GM13976 (cell line): ENCODE data around the gene SLC34A3.

Experiments
- DNase-seq: peaks from one replicate; pipeline ENCODE4 v3.0.0; 2012; ENCODE audit warnings: low spot score
- in situ Hi-C: fragments of 300-500 bp; cut with MboI; formaldehyde crosslinking; loops from one replicate; pipeline ENCODE4 v1.12.0; 2022; ENCODE audit warnings: low sequenced_read_pairs, mixed read lengths, inconsistent platforms; ENCODE audit not compliant: unreplicated experiment
- TF ChIP-seq, protein P1 (sequence below): IDR thresholded peaks from 2 replicates; pipeline ENCODE4 v1.5.1; 2012; ENCODE audit warnings: borderline replicate concordance, mild to moderate bottlenecking; ENCODE audit not compliant: insufficient read depth; ENCODE audit errors: extremely low read depth, missing control alignments, control extremely low read depth

The SLC34A3 gene

DNA sequence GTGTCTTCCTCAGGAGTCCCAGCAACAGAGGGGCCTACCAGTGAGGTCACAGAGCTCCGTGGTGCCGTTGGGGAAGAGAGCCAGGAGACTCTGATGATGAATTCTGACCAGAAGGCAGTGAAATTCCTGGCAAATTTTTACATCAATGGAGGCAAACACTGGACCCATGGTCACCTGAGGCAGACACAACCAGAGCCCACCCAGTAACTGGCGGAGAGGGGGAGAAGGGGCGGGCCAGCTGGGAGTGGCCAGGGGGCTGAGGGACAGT is 20.4 kb downstream of the SLC34A3 start, which contains the start of gene STPG3:
STPG3 (plus strand) TSS at position 93 of the 268 bp plus-strand sequence; CDS start at position 94, 1 bp downstream.
- DNase-seq = no peak
- TF ChIP-seq, protein P1, sequence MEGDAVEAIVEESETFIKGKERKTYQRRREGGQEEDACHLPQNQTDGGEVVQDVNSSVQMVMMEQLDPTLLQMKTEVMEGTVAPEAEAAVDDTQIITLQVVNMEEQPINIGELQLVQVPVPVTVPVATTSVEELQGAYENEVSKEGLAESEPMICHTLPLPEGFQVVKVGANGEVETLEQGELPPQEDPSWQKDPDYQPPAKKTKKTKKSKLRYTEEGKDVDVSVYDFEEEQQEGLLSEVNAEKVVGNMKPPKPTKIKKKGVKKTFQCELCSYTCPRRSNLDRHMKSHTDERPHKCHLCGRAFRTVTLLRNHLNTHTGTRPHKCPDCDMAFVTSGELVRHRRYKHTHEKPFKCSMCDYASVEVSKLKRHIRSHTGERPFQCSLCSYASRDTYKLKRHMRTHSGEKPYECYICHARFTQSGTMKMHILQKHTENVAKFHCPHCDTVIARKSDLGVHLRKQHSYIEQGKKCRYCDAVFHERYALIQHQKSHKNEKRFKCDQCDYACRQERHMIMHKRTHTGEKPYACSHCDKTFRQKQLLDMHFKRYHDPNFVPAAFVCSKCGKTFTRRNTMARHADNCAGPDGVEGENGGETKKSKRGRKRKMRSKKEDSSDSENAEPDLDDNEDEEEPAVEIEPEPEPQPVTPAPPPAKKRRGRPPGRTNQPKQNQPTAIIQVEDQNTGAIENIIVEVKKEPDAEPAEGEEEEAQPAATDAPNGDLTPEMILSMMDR = no peak
- in situ Hi-C loops = no loop called here

DNA sequence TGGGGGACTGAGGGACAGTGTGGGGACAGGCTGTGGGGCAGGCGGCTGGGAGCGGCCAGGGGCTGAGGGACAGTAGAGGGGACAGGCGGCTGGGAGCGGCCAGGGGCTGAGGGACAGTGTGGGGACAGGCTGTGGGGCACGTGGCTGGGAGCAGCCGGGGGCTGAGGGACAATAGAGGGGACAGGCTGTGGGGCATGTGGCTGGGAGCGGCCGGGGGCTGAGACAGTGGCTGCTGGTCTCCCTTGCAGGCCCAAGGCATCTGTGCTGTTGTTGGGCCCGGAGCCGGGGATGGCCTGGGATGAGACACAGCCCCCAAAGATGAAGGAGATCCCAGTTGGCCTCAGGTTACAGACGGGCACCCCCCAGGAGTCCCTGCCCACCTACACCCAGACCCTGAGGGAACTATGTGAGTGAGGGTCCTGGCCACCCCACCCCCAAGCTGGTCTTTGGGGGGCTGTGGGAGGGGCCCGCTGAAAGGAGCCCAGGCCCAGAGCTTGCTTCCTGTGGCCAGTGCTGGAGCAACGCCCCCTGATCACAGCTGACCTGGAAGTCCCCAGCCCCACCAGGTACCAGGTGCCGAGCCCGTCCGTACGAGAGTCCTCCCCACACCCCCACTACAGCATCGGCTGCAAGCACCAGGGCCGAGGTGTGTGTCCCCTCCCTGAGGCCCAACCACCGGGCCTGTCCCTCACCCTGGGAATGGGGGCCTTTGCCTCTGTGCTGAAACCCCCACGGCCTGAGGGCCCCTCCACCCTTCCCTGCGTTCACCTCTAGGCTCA is 21.0 kb downstream of the SLC34A3 start:
- DNase-seq = no peak
- TF ChIP-seq, protein P1 = no peak
- in situ Hi-C loops = no loop called here

DNA sequence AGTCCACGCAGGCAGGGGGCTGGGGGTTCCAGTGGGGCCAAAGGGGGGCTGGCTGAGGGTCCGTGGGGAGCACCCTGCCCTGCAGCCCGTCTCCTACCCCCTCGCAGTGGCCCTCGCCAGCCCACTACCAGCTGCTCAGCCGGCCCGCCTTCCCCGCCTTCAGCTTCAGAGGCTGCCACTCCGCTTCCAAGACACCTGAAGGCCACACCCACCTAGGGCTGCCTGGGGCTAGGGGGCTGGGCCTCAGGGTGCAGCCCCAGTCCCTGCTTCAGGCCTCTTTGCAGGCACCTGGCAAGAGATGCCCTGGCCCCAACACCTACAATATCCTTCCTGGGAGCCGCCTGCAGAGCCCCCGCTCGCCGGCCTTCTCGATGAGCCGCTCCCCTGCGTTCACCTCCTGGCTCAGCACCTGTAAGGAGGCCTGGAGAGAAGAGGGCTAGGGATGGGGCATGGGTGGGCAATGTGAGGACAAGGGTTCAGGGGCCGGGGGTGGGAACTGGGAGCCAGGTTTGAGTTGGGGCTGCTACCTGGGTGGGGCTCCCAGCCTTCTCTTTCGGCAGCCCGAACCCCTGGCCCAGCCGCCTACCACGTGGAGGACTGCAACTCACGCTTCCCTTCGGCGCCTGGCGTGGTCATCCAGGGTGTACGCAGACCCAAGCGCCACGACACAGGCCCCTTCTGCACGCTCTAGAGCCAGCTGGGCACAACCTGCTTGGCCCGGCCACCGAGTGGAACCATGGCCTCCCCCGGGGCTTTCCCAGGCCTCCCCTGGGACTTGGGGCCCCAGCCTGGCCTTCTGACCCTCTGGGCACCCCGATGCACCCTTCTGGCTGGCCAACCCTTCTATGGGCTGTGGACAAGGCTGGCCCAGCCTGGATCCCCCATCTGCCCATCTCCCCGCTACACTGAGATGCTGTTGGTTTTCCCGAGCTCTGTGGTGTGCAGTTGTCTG is 22.1 kb downstream of the SLC34A3 start:
- in situ Hi-C loops = no loop called here
- DNase-seq = no peak
- TF ChIP-seq, protein P1 = no peak

DNA sequence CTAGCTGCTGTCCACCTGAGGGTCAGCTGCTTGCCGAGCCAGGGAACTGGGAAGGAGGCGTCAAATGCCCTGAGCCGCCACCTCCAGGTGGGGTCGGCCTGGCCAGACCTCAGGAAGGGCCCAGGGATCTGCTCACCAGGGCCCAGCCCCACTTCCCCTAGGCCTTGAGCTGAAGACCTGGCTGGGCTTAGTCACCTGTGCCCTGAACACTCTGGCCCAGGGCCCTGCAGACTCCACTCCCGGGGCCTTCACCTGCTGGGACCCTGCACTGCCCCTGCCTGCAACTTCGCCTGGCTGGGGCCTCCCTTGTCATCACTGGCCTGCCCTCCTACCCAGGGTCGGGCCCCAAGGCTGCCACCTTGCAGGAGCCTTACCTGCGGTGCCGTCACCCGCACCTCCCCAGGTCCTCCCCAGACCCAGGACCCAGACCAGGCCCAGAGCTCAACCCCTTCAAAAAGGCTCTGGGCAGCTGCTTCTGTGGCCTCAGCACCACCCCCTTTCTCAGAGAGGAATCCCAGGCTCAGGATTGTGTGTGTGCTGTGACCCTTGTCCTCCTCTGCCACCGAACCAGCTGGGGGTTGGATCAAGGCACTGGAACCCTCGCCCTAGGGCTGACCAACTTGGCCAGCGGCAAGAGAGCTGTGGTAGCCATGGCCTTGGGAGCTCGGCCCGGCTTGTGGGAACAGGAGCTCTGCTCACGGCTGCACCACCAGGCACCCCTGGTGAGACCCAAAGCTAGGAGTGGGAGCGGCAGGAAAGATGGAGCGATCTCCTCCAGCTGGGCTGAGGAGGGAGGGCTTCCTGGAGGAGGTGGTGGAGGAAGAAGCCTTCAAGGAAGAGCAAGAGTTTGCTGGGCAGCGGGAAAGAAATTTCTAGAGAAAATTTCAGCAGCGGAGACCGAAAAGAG is 23.3 kb downstream of the SLC34A3 start:
- TF ChIP-seq, protein P1 = no peak
- in situ Hi-C loops = no loop called here
- no peak for DNase-seq

DNA sequence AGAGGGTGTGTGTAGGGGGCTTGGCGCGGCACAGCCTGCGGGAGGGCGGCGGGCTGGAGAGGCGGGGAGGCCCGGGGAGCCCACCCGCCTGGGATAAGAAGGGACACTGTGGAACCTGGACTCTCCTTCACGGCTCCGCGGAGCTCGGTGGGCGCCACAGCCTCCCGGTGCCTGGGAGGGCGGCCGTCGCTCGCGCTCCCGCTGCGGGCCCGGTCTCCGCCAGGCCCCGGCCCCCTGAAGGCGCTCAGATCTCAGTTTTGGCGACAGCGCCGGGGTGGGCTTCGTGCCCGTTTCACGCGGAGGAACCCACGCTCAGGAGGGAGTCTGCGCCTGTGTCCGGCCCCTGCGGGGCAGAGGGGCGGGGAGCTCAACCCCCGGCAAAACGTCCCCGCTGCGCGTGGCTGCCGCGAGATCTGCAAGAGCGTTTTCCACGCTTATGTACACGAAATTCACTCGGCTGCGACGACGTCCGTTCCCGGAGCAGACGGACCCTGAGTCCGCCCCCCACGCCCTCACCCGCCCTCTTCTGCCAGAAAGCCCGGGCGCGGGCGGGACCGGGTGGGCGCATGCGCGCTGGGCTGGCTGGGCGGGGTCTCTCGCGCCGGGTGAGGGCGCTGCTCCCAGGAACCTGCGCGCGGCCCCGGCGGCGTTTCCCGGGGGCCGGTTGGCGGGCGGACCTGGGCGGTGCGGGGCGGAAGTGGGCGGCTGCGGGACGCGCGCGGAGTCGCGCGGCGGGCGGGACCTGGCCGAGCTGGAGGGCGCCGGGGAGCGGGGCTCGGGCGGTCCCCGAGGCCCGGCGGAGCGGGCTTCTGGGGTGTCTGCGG is 24.1 kb downstream of the SLC34A3 start, which contains the start of gene NELFB:
NELFB (plus strand) TSS at position 704 of the 824 bp plus-strand sequence.
- TF ChIP-seq, protein P1 = no peak
- in situ Hi-C loops = no loop called here
- DNase-seq = peak; percentile 100
